Measurements from ENCODE around the gene CARMIL1. TPM values are rescaled to one million over a fixed set of nuclear protein-coding genes. Genes with fewer than 3 reads are reported as not detected.

CARMIL1 gene
- total RNA-seq, 4 donors from 2014 or later: 6.2 to 17.2 (median 11.5) TPM

GRCh38 chr6:25414755-25415154 is 135.6 kb downstream of the CARMIL1 start:
- Histone ChIP-seq H3K9me3 (peaks cover 0 to 2% (median 0%) of the 10 kb centered on the region in 3 donors), H3K36me3 (no peaks in the 10 kb centered on the region), H3K4me3 (no peak overlapping the region), H3K4me1 (peaks cover 0 to 43% (median 9%) of the 10 kb centered on the region in 3 donors), H3K27ac (peak overlapping the region in 2 of 4 donors; percentile 3 to 32), H3K27me3 (no peaks in the 10 kb centered on the region)
- no peak for ATAC-seq
- TF ChIP-seq CTCF (IDR thresholded peaks at IDR 0.05) (no peak), POLR2AphosphoS5 (IDR thresholded peaks at IDR 0.05) (no peak), POLR2A (IDR thresholded peaks at IDR 0.05) (no peak), EP300 (IDR thresholded peaks at IDR 0.05) (no peak)

DNA sequence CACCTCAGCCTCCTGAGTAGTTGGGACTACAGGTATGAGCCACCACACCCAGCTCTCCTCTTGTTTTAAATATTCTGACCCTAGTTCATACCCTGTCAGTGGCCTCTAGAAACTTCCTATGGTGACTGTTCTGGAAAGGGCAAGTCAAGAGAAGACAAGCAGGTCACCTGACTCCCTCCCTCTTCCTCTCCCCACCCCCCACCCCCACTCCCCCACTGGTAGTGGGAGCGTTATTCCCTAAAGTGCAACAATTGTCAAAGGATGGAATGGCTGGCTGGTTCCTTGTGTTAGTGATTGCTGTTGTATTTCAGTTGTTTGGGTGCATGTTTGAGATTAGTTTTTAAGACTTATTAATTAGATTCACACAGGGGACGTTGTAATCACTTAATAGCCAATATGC is 136.1 kb downstream of the CARMIL1 start:
- peaks cover 0 to 43% (median 9%) of the 10 kb centered on the region in 3 donors for H3K4me1 ChIP-seq
- peaks cover 0 to 7% (median 0%) of the 10 kb centered on the region in 3 donors for H3K9me3 ChIP-seq
- H3K36me3 ChIP-seq: no peaks in the 10 kb centered on the region
- 40 to 100% methylated on average over 1 of the region's 2 CpGs for WGBS, 2 donors (ENCODE audit: low coverage in 1 of 2)
- H3K27ac ChIP-seq: peak overlapping the region in 2 of 4 donors; percentile 3 to 32
- no peak for ATAC-seq
- TF ChIP-seq EP300 (IDR thresholded peaks at IDR 0.05) (no peak), POLR2A (IDR thresholded peaks at IDR 0.05) (no peak), POLR2AphosphoS5 (IDR thresholded peaks at IDR 0.05) (no peak), CTCF (IDR thresholded peaks at IDR 0.05) (no peak)
- no peaks in the 10 kb centered on the region for H3K27me3 ChIP-seq
- H3K4me3 ChIP-seq: no peak overlapping the region

DNA sequence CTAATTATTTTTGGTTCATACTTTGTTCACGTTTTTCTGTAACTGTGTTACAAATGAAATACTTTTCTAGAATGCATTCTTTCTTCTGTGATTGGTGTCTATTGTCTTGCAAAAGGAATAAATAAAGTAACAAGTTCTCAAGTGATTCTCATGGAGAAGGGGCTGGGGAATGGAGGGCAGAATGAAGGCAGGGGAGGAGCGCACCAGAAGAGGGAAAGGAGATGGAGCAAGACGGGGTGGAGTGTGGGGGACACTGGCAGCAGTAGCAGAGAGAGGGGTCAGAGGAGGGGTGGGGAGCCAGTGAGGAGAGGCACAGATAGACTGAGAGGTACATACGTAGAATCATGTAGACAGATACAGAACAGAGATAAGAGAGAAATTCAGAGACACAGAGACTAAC is 136.5 kb downstream of the CARMIL1 start:
- Histone ChIP-seq H3K4me3 (no peak overlapping the region), H3K27me3 (no peaks in the 10 kb centered on the region), H3K4me1 (peaks cover 0 to 43% (median 9%) of the 10 kb centered on the region in 3 donors), H3K36me3 (no peaks in the 10 kb centered on the region), H3K27ac (no peak overlapping the region), H3K9me3 (peaks cover 0 to 7% (median 0%) of the 10 kb centered on the region in 3 donors)
- 78 to 81% methylated on average over 4 of the region's 4 CpGs for WGBS, 2 donors (ENCODE audit: low coverage in 1 of 2)
- no peak for TF ChIP-seq POLR2AphosphoS5 (IDR thresholded peaks at IDR 0.05)
- TF ChIP-seq CTCF (IDR thresholded peaks at IDR 0.05): no peak
- TF ChIP-seq EP300 (IDR thresholded peaks at IDR 0.05): no peak
- TF ChIP-seq POLR2A (IDR thresholded peaks at IDR 0.05): no peak
- ATAC-seq: no peak

- ATAC-seq: no peak
- Histone ChIP-seq H3K27me3 (no peaks in the 10 kb centered on the region), H3K4me3 (no peak overlapping the region), H3K4me1 (peaks cover 0 to 43% (median 9%) of the 10 kb centered on the region in 3 donors), H3K27ac (no peak overlapping the region), H3K9me3 (peaks cover 0 to 7% (median 0%) of the 10 kb centered on the region in 3 donors), H3K36me3 (no peaks in the 10 kb centered on the region)
- no peak for TF ChIP-seq POLR2A (IDR thresholded peaks at IDR 0.05)
- TF ChIP-seq POLR2AphosphoS5 (IDR thresholded peaks at IDR 0.05): no peak
- TF ChIP-seq CTCF (IDR thresholded peaks at IDR 0.05): no peak
- no peak for TF ChIP-seq EP300 (IDR thresholded peaks at IDR 0.05)
- WGBS, 2 donors (ENCODE audit: low coverage in 1 of 2): 60 to 70% methylated on average over 1 to 2 of the region's 2 CpGs
Observed at GRCh38 chr6:25417046-25417605, 138.0 kb downstream of the CARMIL1 start.

DNA sequence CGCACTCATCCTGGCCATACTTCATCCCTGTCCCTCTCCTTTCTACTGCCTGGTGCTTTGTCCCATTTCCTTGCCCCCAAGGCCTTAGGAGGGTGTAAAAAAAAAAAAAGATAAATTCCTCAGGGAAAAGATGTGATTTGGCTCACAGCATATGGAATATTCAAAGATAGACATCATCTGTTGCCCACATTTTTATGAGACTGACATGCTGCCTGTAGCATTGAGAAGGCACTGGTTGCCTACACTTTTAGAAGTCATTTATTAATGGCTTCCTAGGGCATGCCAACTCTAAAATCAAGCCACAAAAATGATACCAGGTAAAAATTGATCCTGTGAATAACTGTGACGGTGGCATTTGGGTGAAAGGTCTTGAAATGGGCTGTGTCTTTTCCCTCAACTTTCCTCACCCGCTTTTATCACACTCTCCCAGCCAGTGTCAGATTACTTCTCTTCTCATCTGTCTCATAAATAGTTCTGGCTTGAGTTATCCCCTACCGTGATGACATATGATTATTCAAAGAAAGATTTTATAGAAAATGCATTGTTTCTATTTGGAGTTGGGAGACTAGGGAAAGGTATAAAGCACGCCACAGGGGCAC is 139.4 kb downstream of the CARMIL1 start:
- 56 to 84% methylated on average over 5 of the region's 5 CpGs for WGBS, 2 donors (ENCODE audit: low coverage in 1 of 2)
- no peak for TF ChIP-seq EP300 (IDR thresholded peaks at IDR 0.05)
- TF ChIP-seq POLR2AphosphoS5 (IDR thresholded peaks at IDR 0.05): no peak
- no peak for TF ChIP-seq CTCF (IDR thresholded peaks at IDR 0.05)
- no peak for TF ChIP-seq POLR2A (IDR thresholded peaks at IDR 0.05)
- Histone ChIP-seq H3K9me3 (peaks cover 0 to 7% (median 0%) of the 10 kb centered on the region in 3 donors), H3K4me3 (no peak overlapping the region), H3K27ac (no peak overlapping the region), H3K27me3 (no peaks in the 10 kb centered on the region), H3K4me1 (peaks cover 0 to 31% (median 6%) of the 10 kb centered on the region in 3 donors), H3K36me3 (no peaks in the 10 kb centered on the region)
- ATAC-seq: no peak
